IgD-negative memory B cell (primary cell): ENCODE results near the gene CASP2. TPM values are rescaled to one million over a fixed set of nuclear protein-coding genes. Genes with fewer than 3 reads are reported as not detected.
A peak's percentile ranks its signal among the peaks of the same experiment; 100 is the strongest.

ENCODE experiments used
- H3K27ac Mint-ChIP-seq, 3 donors: one replicate each; pipeline ENCODE4 v1.8.0; 2020 to 2022; ENCODE audit warnings: mild to moderate bottlenecking in 3 of 3, mixed read lengths in 3 of 3, moderate library complexity in 1 of 3
- H3K27me3 Mint-ChIP-seq: one replicate; pipeline ENCODE4 v1.8.0; 2021; ENCODE audit warnings: mixed read lengths
- H3K36me3 Mint-ChIP-seq: one replicate; pipeline ENCODE4 v1.8.0; 2020; ENCODE audit warnings: mild to moderate bottlenecking, mixed read lengths
- H3K4me1 Mint-ChIP-seq, 3 donors: one replicate each; pipeline ENCODE4 v1.8.0; 2020 to 2022; ENCODE audit warnings: mixed read lengths in 3 of 3, mild to moderate bottlenecking in 1 of 3
- H3K4me3 Mint-ChIP-seq, 4 donors: one replicate each; pipeline ENCODE4 v1.8.0; 2020 to 2022; ENCODE audit warnings: mild to moderate bottlenecking in 4 of 4, mixed read lengths in 4 of 4, moderate library complexity in 3 of 4
- H3K9me3 Mint-ChIP-seq, 3 donors: one replicate each; pipeline ENCODE4 v1.8.0; 2020 to 2021; ENCODE audit warnings: mixed read lengths in 3 of 3, mild to moderate bottlenecking in 1 of 3
- polyA plus RNA-seq: library from polyadenylated mRNA; unstranded; fragments of 300-500 nt; fragmentation: Illumina TruSeq; gene quantifications from one replicate; pipeline ENCODE4 v1.2.3, GENCODE V29; 2021

Gene CASP2
- polyA plus RNA-seq, 1 donor from 2014 or later = 23.7 TPM

DNA sequence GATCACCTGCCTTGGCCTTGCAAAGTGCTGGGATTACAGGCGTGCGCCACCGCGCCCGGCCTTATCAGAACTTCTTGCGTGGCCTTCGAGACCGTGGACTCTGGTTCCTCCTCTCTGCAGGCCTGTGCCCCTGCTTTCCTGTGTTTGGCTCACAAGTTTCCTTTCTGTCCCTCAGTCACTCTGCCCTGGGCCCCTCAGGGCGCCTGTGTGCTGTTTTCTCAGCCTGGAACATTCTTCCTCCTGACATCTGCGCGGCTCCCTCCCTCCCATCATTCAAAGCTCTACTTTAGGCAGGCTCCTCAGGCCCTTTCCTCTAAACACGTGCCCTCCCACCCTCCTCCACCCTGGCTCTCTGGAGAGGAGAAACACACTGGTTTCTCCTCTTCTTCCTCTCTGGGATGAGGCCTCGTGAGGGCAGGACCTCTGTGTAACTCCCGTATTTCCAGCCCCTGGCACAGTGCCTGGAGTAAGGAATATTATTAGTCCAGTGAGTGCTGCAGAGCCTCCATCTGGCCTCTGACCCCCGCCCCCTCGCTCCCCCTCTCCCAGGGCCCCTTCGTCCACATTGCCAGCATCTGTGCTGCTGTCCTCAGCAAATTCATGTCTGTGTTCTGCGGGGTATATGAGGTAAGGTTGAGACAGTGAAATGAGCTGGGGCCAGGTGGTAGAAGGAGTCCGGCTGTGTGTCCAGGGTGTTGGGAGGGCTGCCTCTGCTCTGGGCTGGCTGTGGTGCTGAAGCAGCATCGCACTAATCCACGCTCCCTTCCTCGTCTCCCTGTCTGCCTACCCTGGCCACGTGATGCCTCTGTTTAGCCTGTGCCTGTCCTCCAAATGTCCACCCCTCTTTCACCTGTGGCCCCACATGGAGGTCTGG is 34.8 kb downstream of the CASP2 start:
- no peaks in the 10 kb centered on the region for H3K27me3 Mint-ChIP-seq
- peaks cover 25 to 38% (median 28%) of the 10 kb centered on the region in 3 donors for H3K4me1 Mint-ChIP-seq
- H3K4me3 Mint-ChIP-seq = no peak overlapping the region
- no peaks in the 10 kb centered on the region for H3K36me3 Mint-ChIP-seq
- H3K9me3 Mint-ChIP-seq = no peaks in the 10 kb centered on the region
- H3K27ac Mint-ChIP-seq = peak overlapping the region in 1 of 3 donors; percentile 82

DNA sequence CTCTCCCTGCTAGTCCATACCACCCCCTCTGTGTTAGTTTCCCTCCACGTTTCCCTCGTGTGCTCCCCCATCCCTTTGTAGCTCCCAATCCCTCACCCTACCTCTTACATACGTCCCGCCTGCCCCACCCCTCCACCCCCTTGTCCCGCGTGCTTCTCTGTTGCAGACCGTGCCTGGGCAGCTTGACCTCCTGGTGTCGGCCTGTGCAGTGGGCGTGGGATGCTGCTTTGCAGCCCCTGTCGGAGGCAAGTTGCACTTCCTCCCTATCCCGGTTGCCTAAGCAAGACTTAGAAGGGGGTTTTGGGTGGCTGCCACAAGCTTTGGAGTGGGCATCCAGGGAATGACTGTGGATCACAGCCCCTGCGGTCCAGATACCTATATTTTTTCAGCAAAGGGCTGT is 35.5 kb downstream of the CASP2 start:
- Mint-ChIP-seq H3K4me1 (peaks cover 27 to 45% (median 33%) of the 10 kb centered on the region in 3 donors), H3K9me3 (no peaks in the 10 kb centered on the region), H3K36me3 (no peaks in the 10 kb centered on the region), H3K4me3 (peak overlapping the region in 1 of 4 donors; percentile 33), H3K27ac (no peak overlapping the region), H3K27me3 (no peaks in the 10 kb centered on the region)

DNA sequence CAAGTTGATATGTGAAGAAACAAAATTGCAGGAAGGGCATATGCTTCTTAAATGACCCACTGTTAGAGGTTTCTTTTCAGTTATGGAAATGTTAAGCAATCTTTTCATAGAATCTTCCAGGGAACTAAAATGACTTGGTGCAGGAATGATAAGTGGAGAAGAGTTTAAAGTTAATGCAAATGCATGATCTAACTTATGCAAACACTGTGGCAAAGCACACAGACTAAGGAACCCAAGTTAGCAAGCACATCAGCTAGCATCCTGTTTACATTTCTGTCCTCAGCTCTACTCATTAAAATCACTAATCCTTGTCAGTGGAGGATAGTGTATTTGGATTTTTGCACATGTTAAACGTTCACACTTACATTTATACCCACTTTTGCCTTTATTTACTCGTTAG is 37.1 kb downstream of the CASP2 start:
- H3K9me3 Mint-ChIP-seq = no peaks in the 10 kb centered on the region
- H3K4me3 Mint-ChIP-seq = peak overlapping the region; percentile 49 to 82 (median 74)
- peaks cover 27 to 48% (median 36%) of the 10 kb centered on the region in 3 donors for H3K4me1 Mint-ChIP-seq
- H3K36me3 Mint-ChIP-seq = no peaks in the 10 kb centered on the region
- no peaks in the 10 kb centered on the region for H3K27me3 Mint-ChIP-seq
- H3K27ac Mint-ChIP-seq = peak overlapping the region; percentile 71 to 98 (median 88)

DNA sequence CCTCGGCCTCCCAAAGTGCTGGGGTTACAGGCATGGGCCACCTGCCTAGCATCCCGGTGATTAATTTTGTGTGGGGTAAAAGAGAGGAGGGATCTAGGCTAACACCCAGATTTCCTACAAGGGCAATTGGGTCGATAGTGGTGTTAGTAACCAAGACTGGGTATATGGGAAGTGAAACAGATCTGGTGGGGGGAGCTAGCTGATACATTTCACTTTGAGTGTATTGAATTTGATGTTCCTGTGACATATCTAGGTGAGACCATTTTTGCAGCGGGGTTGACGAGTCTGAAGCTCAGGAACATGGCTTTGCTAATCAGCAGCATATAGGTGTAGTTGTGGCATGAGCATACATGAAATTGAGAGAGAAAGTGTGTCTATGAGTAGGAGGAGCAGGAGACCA is 39.8 kb downstream of the CASP2 start:
- Mint-ChIP-seq H3K36me3 (no peaks in the 10 kb centered on the region), H3K27me3 (peaks cover 3% of the 10 kb centered on the region), H3K27ac (peak overlapping the region; percentile 3 to 83 (median 65)), H3K9me3 (no peaks in the 10 kb centered on the region), H3K4me3 (peak overlapping the region; percentile 1 to 88 (median 75)), H3K4me1 (peaks cover 27 to 46% (median 34%) of the 10 kb centered on the region in 3 donors)

DNA sequence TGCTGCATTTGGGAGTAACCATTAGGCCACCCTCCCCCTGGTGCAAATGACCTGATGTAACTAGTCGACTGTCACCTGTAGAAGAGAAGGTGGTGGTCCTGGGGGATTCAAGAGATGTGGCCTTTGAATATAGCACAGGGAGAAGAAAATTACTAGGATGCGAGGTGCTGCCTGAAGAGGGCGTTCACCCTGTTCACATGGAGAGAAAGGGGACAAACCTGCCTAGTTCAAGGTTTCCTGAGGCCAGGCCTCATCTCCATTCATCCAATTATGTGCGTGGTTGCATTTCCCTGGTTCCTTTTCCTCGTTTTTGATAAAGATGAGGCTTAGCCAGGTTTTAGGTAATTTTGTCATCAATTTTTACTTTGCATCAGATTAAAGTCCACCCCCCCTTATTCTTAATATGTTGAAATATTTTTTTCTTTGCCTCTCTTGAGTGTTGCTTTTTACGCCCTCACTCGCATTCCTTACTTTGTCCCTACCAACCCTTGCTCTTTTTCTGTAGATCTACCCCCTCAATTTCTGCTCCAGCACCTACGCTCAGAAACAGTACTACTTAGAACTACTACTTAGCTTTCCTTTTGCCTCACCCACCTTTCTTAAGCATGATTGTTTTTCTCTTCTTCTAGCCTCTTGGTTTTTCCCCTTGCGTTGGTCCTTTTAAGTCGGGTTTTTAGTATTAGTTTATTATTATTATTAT is 41.5 kb downstream of the CASP2 start:
- H3K9me3 Mint-ChIP-seq = no peaks in the 10 kb centered on the region
- no peak overlapping the region for H3K27ac Mint-ChIP-seq
- peaks cover 3% of the 10 kb centered on the region for H3K27me3 Mint-ChIP-seq
- H3K36me3 Mint-ChIP-seq = no peaks in the 10 kb centered on the region
- peak overlapping the region in 1 of 4 donors; percentile 74 for H3K4me3 Mint-ChIP-seq
- peaks cover 23 to 36% (median 25%) of the 10 kb centered on the region in 3 donors for H3K4me1 Mint-ChIP-seq

DNA sequence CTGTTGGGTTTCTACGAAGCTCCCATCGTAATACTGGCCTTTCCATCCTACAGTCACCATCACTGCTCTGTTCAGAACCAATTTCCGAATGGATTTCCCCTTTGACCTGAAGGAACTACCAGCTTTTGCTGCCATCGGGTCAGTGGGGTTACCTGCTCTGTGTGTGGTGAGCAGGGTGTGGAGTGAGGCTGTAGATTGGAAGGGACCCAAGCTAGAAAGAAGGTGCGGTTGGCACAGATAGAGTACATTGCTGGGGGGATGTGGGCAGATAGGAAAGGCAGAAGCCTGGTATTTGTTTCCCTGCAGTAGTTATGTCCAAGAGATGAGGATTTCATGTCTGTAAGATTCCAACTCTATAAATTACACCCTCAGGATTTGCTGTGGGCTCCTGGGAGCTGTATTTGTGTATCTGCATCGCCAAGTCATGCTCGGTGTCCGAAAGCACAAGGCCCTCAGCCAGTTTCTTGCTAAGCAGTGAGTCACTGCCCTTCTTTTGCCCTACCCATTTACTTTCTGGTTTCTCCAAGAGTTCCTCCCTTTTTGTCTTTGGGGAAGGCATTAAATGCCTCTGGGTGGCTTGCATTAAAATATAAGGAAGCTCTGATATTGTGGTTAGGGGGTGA is 43.1 kb downstream of the CASP2 start:
- no peaks in the 10 kb centered on the region for H3K9me3 Mint-ChIP-seq

DNA sequence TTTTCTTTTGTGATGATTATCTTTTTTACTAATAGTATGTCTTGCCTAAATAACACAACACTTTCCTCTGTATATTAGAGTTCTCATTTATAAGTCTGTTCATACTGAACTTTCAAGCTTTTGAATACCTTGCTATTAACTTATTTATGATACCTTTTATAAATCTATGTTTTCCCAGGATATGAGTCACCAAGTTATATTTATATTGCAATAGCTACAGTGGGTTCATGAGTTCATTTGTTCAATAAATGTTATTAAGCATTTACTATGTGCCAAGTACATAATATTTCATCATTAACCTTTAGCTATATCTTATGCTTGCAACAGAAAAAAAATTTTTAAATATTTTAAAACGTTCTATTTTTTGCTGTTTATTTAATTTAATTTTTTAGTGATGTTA is 46.1 kb downstream of the CASP2 start:
- no peak overlapping the region for H3K27ac Mint-ChIP-seq
- H3K36me3 Mint-ChIP-seq = no peaks in the 10 kb centered on the region
- no peak overlapping the region for H3K4me3 Mint-ChIP-seq
- peaks cover 7% of the 10 kb centered on the region for H3K27me3 Mint-ChIP-seq
- no peaks in the 10 kb centered on the region for H3K9me3 Mint-ChIP-seq
- H3K4me1 Mint-ChIP-seq = peaks cover 3 to 8% (median 5%) of the 10 kb centered on the region in 3 donors

More for the DNA sequence above, 43.1 kb downstream of the CASP2 start:
- peak overlapping the region in 1 of 3 donors; percentile 11 for H3K27ac Mint-ChIP-seq
- H3K4me1 Mint-ChIP-seq = peaks cover 13 to 22% (median 13%) of the 10 kb centered on the region in 3 donors
- no peaks in the 10 kb centered on the region for H3K36me3 Mint-ChIP-seq
- H3K27me3 Mint-ChIP-seq = peaks cover 3% of the 10 kb centered on the region
- H3K4me3 Mint-ChIP-seq = no peak overlapping the region

DNA sequence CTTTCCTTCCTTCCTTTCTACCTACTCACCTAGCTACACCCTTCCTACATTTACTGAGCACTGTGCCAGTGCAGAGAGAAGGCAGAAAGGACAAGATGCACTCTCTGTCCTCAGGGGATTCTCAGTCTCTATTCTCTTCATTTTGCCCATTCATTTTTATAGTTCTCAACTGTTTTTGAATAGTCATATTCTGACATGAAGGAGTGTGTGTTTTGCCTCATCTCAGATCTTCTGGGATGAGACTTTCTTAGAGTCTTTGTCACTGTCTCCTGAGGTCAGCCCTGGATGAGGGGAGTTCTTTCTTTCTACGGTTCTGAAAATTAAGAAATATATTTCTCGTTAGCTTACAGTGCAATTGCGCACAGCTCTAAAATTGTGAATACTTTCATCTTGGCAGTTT is 49.1 kb downstream of the CASP2 start:
- H3K9me3 Mint-ChIP-seq = no peaks in the 10 kb centered on the region
- peaks cover 13% of the 10 kb centered on the region for H3K27me3 Mint-ChIP-seq
- H3K36me3 Mint-ChIP-seq = no peaks in the 10 kb centered on the region
- H3K27ac Mint-ChIP-seq = peak overlapping the region in 1 of 3 donors; percentile 39
- H3K4me3 Mint-ChIP-seq = no peak overlapping the region
- peaks cover 3 to 6% (median 4%) of the 10 kb centered on the region in 3 donors for H3K4me1 Mint-ChIP-seq

DNA sequence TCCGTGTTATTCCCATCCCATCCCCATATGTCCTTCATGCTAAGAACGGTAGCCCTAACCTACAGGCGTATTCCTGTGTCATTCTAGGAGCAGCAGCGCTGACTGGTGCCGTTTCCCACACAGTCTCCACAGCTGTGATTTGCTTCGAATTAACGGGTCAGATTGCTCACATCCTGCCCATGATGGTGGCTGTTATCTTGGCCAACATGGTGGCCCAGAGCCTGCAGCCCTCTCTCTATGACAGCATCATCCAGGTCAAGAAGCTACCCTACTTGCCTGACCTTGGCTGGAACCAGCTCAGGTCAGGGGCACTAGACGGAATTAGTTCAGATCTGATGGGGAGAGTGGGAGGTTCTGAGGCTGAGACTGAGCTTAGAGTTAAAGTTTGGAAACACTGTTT is 53.7 kb downstream of the CASP2 start:
- H3K9me3 Mint-ChIP-seq = no peaks in the 10 kb centered on the region
- peaks cover 21% of the 10 kb centered on the region for H3K27me3 Mint-ChIP-seq
- H3K4me3 Mint-ChIP-seq = peak overlapping the region in 1 of 4 donors; percentile 36
- H3K27ac Mint-ChIP-seq = no peak overlapping the region
- H3K36me3 Mint-ChIP-seq = no peaks in the 10 kb centered on the region
- H3K4me1 Mint-ChIP-seq = peaks cover 6 to 11% (median 6%) of the 10 kb centered on the region in 3 donors

DNA sequence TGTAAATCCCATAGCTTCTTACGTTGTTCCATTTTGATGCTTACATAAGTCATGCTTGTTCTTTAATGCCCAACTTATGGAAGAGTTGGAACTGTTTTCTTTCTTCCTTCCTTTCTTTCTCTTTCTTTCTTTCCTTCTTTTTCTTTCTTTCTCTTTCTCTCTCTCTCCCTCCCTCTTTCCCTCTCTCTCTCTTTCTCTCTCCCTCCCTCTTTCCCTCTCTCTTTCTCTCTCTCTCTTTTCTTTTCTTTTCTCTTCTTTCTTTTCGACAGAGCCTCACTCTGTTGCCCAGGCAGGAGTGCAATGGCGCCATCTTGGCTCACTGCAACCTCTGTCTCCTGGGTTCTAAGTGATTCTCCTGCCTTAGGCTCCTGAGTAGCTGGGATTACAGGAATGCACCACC is 55.4 kb downstream of the CASP2 start:
- peaks cover 6 to 7% (median 6%) of the 10 kb centered on the region in 3 donors for H3K4me1 Mint-ChIP-seq
- no peak overlapping the region for H3K4me3 Mint-ChIP-seq
- H3K27ac Mint-ChIP-seq = no peak overlapping the region
- peaks cover 21% of the 10 kb centered on the region for H3K27me3 Mint-ChIP-seq
- H3K36me3 Mint-ChIP-seq = no peaks in the 10 kb centered on the region
- H3K9me3 Mint-ChIP-seq = no peaks in the 10 kb centered on the region

DNA sequence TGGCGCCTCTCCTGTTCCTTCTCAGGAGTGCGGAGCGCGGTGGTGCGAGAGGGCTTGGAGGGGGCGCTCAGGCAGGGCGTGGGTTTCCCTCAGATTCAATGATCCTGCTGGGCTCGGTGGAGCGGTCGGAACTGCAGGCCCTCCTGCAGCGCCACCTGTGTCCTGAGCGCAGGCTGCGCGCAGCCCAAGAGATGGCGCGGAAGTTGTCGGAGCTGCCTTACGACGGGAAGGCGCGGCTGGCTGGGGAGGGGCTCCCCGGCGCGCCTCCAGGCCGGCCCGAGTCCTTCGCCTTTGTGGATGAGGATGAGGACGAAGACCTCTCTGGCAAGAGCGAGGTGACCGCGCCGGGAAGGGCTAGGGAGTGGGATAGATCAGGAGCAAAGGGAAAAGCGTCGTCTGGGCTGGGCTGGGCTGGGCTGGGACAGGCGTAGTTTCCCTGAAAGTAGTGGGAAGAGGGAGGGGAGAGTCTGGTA is 57.3 kb downstream of the CASP2 start:
- Mint-ChIP-seq H3K9me3 (no peaks in the 10 kb centered on the region), H3K27me3 (peaks cover 16% of the 10 kb centered on the region), H3K27ac (no peak overlapping the region), H3K4me3 (peak overlapping the region; percentile 31 to 92 (median 73)), H3K4me1 (peaks cover 6 to 7% (median 6%) of the 10 kb centered on the region in 3 donors), H3K36me3 (no peaks in the 10 kb centered on the region)

DNA sequence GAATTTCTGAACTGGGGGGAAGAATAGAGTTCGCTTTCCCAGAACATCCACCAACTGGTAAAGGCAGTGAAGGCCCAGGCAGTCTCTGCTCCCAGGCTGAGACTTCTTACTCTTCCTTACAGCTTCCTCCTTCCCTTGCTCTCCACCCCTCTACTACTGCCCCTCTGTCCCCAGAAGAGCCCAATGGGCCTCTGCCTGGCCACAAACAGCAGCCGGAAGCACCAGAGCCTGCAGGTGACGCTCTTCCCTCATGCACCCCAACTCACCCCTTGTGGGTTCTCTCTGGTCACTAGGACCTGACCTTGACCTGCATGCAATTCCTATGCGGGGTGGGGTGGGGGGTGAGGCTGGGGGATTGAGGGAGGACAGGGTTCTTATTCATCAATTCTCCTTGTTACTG is 57.9 kb downstream of the CASP2 start:
- Mint-ChIP-seq H3K9me3 (no peaks in the 10 kb centered on the region), H3K27ac (no peak overlapping the region), H3K27me3 (peaks cover 16% of the 10 kb centered on the region), H3K4me3 (no peak overlapping the region), H3K4me1 (peaks cover 6 to 7% (median 6%) of the 10 kb centered on the region in 3 donors), H3K36me3 (no peaks in the 10 kb centered on the region)

DNA sequence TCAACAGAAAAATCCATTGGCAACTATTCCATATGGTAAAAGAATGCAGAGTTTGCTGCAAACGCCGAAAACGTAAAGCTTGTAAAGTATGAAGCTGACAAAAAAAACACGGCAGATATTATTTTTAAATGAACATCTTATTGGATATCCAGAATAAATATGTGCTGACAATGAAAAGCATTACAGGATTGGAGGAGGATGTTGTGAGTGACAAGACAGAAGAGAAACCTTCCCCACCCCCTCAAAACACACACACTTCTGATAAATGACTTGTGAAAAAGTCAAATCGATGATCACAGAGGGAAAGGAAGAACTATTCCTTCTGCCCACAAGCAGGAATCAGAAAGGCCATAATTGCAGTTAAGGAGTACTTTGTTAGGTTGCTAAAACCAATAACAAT is 59.8 kb downstream of the CASP2 start:
- no peak overlapping the region for H3K27ac Mint-ChIP-seq
- H3K27me3 Mint-ChIP-seq = peaks cover 18% of the 10 kb centered on the region
- no peaks in the 10 kb centered on the region for H3K9me3 Mint-ChIP-seq
- peaks cover 4 to 7% (median 6%) of the 10 kb centered on the region in 3 donors for H3K4me1 Mint-ChIP-seq
- H3K4me3 Mint-ChIP-seq = no peak overlapping the region
- no peaks in the 10 kb centered on the region for H3K36me3 Mint-ChIP-seq

DNA sequence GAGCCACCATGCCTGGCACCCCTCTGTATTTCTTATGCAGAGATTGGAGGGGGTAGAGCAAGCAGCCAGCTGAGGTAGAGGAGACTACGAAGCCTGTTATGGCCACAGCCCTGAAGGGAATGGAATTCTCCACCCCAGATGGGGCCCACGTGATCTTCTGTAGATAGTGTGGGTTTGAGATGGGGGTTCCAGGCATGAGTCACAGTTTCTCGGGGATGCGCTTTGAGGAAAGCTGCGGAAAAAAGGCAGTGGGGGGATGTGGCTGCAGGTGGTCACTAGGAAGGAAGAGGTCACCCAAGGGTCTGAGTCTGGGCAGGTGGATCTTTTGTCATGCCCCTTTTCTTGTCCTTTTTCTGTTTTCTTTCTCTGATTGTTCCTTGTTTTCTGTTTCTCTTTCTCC is 62.9 kb downstream of the CASP2 start:
- Mint-ChIP-seq H3K27ac (no peak overlapping the region), H3K36me3 (no peaks in the 10 kb centered on the region), H3K9me3 (peaks cover 0 to 4% (median 0%) of the 10 kb centered on the region in 3 donors), H3K27me3 (peaks cover 16% of the 10 kb centered on the region), H3K4me3 (peak overlapping the region in 1 of 4 donors; percentile 57), H3K4me1 (peaks cover 0 to 5% (median 0%) of the 10 kb centered on the region in 3 donors)

DNA sequence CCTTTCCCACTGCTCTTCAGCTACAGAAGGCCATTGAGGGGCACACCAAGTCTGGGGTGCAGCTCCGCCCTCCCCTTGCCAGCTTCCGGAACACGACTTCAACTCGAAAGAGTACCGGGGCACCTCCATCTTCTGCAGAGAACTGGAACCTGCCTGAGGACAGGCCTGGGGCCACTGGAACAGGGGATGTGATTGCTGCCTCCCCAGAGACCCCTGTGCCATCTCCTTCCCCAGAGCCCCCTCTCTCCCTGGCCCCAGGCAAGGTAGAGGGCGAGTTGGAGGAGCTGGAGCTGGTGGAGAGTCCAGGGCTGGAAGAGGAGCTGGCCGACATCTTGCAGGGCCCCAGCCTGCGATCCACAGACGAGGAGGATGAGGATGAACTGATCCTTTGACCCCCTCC is 63.4 kb downstream of the CASP2 start:
- no peak overlapping the region for H3K27ac Mint-ChIP-seq
- H3K9me3 Mint-ChIP-seq = peaks cover 0 to 4% (median 0%) of the 10 kb centered on the region in 3 donors
- no peak overlapping the region for H3K4me3 Mint-ChIP-seq
- peaks cover 14% of the 10 kb centered on the region for H3K27me3 Mint-ChIP-seq
- peaks cover 0 to 5% (median 0%) of the 10 kb centered on the region in 3 donors for H3K4me1 Mint-ChIP-seq
- H3K36me3 Mint-ChIP-seq = no peaks in the 10 kb centered on the region
